HG02870 (cell line): ENCODE results near the gene CCDC6.
"Not testable (repeated sequence)": the region's sequence is repeated elsewhere in the genome, so short reads cannot be mapped to it uniquely, and the experiment has no call there.

Experiments
- ATAC-seq: cut with Tn5 transposase; IDR thresholded peaks from one replicate; pipeline ENCODE4 v1.9.1; 2021; ENCODE audit warnings: mild to moderate bottlenecking, moderate library complexity; ENCODE audit not compliant: unreplicated experiment

Gene CCDC6

DNA sequence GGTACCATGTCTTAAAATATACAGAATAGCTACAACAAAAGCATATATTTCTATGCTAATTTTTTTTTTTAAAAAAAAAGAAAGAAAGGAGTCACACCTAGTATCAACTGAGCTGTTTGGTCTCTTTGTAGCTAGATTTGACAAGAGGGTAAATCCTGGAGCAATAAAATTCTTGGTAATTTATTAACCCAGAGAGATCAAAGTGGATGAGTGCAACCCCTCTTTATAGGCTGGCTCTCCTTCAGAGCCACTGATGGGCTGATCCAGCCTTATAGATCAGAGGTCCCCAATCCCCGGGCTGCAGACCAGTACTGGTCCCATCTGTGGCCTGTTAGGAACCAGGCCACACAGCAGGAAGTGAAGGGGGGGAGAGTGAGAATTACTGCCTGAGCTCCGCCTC lies 133.3 kb downstream of the CCDC6 start:
- ATAC-seq = no peak

- ATAC-seq = no peak
Measured at GRCh38 chr10:59771162-59771807, 135.1 kb downstream of the CCDC6 start.

DNA sequence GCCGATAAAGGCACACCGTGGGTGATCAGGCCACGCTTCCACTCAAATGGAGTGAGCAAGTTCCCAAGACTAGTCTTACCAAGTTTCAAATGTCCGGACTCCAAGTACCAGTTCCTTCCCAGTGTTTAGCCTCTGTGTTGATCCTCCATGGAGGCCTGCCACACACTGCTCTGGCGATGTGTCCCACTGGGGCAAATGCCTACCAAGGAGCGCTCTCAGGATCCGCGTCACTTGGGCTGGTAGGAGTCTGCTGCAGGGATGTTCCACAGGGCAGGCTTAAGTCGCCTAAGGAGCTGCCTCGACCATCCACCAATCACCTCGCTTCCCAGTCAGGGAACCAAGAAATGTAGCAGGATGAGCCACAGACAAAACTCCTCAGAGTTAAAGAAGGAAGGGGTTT lies 135.7 kb downstream of the CCDC6 start:
- no peak for ATAC-seq

DNA sequence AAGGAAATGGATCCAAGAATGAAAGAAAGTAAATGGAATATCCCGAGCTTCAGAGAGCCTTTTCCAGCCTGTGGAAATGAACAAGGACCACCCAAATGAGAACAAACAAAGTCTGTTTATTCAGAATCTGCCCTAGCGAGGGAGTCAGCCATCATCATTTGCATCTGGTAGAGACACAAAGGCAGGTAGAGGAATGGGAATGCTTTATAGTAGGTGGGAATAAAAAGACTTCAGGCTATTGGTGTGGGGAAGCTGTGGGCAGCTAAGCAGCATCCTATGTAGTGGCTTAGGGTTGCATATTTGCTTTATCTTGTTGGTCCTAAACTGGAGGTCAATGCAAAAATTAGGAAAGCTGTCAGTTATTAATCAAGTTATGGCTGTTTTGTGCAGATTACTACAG lies 143.9 kb downstream of the CCDC6 start:
- ATAC-seq = no peak

DNA sequence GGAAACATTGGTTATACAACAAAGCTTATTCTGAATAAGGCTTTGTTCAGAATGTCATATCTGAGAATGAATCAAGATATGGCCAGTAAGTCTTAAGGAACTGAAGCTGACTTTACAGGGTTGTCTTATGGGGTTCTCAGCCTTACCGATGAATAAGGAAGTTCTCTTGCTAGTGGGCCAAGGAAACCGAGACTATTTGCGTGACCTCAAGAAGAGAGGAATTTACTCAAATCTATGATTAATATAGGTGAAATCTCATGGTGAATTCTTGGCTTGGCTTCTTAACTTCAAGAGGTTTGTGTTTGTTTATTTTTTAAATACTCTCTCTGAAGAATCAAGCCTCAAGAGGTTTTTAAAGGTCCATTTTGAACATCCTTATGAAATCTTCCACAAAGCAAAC lies 148.4 kb downstream of the CCDC6 start:
- ATAC-seq = no peak

- no peak for ATAC-seq
Measured at GRCh38 chr10:59754951-59755350, 151.4 kb downstream of the CCDC6 start.

DNA sequence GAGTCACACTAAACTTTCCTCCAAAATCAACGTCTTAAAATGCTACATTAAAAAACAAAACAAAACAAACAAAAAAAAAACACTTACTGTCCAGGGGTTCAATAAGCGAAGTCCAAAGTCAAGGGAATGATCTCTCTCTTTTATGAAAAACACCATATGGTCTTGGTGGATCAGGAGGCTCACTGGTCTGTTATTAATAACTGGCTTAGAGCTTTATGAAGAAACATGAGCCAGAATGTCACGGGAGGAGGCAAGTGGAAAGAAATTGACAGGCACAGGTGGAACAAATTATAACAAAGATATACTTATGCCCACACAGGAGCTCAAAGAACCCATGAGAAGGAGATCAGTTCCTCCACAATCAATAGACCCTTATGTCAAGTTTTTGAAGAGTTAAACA lies 153.1 kb downstream of the CCDC6 start, which contains the start of gene MRLN:
TSS of gene MRLN (minus strand) at position 189 of the 400 bp plus-strand sequence.
- no peak for ATAC-seq

- ATAC-seq = no peak
Measured at GRCh38 chr10:59752278-59752940, 153.9 kb downstream of the CCDC6 start.

- no peak for ATAC-seq
Measured at GRCh38 chr10:59750155-59750945, 156.0 kb downstream of the CCDC6 start.

GRCh38 chr10:59748834-59749233 lies 157.5 kb downstream of the CCDC6 start:
- peak; percentile 90 for ATAC-seq

GRCh38 chr10:59745163-59745650 lies 161.1 kb downstream of the CCDC6 start:
- ATAC-seq = no peak

- not testable (repeated sequence) for ATAC-seq
Measured at GRCh38 chr10:59744762-59745161, 161.6 kb downstream of the CCDC6 start.

GRCh38 chr10:59744156-59744555 lies 162.2 kb downstream of the CCDC6 start:
- not testable (repeated sequence) for ATAC-seq

GRCh38 chr10:59741583-59741982 lies 164.8 kb downstream of the CCDC6 start:
- ATAC-seq = no peak

GRCh38 chr10:59741048-59741447 lies 165.3 kb downstream of the CCDC6 start:
- no peak for ATAC-seq
